HG03135 (cell line): ENCODE data around the gene UBA52.
"Not testable (repeated sequence)": the region's sequence is repeated elsewhere in the genome, so short reads cannot be mapped to it uniquely, and the experiment has no call there.

Experiments
- ATAC-seq: cut with Tn5 transposase; IDR thresholded peaks from one replicate; pipeline ENCODE4 v1.9.1; 2021; ENCODE audit warnings: mild to moderate bottlenecking, moderate library complexity; ENCODE audit not compliant: unreplicated experiment

UBA52 gene

DNA sequence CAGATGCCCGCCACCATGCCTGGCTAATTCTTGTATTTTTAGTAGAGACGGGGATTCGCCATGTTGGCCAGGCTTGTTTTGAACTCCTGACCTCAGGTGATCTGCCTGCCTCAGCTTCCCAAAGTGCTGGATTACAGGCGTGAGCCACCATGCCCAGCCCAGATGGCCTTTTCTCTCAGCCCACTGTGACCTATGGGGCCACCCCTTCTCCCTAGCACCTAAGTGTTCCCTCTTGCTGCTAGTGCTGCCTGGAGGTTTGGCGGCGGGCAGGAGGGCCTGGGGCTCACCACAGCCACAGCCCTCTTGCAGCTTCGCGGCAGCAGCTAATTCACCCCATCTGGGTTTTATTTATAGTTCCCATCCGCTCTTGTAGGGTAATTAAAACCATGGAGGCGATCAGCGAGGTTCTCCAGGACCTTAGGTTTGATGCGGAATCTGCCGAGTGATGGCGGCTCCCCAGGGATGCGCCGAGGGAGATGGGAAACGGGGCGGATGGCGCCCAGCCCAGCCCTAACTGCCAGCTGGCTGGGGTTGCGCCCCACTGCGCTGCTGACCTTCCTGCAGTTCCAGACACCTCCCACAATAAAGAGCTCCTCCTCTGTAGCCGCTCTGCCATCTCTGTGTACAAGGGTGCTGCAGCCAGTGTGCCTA, 20.2 kb downstream of the UBA52 start:
- no peak for ATAC-seq

DNA sequence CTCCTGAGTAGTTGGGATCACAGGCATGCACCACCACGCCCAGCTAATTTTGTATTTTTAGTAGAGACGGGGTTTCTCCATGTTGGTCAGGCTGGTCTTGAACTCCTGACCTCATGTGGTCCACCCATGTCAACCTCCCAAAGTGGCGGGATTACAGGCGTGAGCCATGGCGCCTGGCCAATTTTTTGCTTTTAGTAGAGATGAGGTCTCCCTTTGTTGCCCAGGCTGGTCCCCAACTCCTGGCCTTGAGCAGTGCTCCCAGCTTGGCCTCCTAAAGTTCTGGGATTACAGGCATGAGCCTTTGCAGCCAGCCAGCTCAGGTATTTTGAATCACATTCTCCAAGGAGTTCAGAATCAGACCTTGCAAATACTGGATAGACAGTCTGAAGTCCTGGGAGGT, 21.1 kb downstream of the UBA52 start:
- ATAC-seq, result not testable (repeated sequence)

DNA sequence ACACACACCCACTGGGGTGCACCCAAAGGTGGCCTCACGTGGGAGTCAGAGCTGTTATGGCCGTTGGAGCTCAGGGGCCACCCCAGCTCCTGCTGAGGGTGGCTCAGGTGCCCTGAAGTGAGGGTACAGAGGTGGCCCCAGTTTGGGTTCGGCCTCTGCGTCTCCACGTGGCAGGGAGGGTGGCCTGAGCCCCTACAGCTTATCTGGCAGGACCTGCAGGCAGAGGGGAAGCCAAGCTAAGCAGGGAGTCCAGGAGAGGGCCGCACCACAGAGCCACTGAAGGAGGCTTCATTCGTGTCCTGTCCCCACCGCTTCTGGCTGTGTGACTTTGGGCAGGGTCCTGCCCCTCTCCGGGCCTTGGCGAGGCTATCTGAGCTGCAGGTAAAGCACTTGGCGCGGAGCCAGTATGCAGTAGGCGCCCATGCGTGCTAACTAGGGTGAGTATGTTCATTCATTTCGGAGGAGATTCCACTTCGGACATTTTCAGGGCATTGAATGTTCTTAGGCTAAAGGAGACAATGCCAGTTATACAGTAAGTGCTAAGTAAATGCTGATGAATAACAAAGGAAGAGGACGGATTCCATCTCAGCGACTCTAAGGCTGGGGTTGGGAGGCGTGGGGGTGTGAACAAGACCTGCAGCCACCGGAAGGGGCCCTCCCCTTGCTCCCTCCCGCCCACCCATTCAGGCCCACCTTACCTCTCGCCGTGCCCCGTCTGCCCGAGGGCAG, 21.9 kb downstream of the UBA52 start:
- ATAC-seq, result no peak

DNA sequence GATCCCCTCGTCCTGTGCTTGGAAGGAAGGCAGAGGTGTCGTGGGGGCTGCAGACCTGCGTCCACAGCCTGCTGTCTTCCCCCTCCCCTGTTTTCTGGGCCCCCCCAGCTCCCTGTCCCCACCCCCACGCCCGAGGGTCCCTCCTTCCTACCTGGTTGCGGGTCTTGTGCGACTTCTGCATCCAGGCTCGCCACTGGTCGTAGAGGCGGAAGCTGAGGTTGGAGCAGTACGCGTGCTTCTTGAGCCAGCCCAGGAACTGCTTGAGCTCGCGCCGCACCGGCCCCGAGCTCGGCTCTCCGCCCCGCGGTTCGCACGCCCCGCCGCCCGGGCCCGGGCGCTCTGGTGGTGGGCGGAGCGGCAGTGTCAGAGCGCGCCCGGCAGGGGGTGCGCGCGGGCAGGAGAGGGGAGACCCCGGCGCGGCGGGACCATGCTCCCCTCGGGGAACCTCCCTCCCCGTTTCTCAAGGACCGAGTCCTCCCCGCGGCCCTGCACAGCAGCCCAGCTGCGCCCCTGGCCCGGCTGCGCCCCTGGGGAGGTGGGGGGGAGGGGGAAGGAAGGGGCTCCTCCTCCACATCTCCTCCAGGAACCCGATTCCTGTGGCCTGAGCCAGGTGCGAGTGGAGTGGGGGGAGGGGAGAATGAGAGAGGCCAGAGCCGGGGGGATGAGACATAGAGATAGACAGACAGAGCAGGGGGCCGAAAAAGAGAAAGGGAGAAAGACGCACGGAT, 22.6 kb downstream of the UBA52 start:
- no peak for ATAC-seq

DNA sequence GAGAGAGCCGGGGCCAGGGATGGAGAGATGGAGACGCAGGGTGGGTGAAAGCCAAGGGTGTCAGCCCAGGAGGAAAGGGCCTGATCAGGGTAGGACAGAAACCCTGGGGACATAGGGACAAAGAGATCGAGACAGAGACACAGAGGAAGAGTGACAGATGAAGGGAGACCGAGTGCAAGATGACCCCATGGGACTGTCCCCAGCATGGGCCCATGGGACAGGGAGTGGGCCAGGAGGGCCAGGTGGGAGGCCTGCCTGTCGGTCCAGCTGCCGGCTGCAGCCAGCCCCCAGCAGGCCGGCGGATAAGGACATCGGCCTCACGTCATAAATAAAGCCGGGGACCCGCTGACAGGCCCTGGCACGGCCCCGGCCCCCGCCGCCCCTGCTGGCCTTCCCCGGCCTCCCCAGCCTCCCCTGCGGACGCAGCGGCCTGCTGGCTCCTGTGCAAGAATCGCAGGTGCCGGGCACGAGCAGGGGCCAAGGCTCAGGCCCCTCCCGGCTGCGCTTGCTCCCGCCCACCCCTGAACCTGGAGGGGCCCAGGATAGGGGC, 23.2 kb downstream of the UBA52 start:
- ATAC-seq, result no peak

DNA sequence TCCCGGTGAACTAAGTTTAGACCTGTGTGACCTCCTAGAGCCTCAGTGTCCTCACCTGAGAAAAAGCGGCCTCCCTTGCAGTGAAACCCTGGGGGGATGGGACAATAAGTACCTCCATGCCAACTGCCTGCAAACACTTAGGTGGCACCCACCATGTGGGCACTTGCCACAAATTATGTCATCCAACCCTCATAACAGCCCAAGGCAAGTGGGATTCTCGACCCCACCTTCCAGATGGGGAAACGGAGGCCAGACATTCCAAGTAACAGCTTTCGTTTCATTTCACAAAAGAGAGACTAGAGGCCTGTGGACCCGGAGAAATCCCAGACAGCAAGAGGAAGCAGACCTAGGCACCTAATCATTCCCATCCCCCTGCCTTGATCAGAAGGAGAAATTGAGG, 23.8 kb downstream of the UBA52 start:
- no peak for ATAC-seq

DNA sequence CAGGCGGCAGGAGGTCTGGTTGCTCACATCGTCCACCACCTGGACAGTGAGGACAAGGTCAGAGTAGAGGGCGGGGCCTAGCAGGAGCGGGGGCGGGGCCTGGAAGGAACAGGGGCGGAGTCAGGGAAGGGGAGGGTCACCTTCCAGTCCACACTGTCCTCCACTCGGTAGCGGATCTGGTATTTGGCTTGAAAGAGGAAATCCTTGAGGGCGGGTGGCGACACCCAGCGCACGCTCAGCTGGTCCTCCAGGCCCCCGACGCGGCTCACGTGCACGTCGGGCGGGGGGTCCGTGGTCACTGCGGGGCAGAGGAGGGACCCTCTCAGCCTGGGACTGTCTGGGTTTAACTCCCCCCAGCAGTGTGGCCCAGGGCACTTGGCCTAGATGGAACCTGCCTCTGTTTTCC, 25.1 kb downstream of the UBA52 start:
- ATAC-seq, result no peak

DNA sequence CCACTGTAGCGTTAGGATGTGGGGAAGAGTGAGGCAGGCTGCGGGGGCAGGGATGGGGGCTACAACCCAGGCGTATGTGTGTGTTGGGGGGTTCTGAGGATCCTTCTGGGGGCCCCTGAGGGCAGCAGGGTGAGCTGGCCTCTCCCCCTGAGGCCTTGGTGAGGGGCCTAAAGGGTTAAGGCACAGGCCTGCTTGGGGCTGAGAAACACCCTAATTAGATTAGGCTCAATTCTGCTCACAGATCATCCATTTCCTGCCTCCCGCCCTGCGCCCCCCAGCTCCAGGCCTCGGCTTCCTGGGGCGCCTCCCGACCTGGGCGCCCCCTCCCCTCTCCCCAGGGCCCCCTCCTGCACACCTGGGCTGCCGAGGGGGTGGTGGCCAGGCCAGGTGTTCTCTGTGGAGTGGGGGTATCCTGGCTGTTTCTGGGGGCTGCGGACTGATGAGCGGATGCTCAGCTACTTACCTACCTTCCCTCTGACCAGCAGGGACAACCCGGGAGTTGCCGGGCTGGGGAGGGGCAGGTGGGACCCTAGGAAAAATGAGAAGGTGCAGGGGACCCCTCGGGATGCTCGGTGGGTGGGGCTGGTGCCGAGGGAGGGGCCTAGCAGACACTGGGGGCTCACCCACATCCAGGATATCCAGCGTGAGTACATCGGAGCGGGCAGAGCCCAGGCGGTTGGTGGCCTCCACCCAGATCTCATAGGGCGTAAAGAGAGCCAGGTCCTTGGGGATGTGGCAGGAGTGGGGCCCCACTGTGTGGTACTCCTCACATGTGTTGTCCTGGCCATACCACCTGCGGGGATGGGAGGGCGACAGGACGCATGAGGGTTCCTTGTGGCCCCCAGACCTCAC, 26.4 kb downstream of the UBA52 start:
- ATAC-seq, result no peak

DNA sequence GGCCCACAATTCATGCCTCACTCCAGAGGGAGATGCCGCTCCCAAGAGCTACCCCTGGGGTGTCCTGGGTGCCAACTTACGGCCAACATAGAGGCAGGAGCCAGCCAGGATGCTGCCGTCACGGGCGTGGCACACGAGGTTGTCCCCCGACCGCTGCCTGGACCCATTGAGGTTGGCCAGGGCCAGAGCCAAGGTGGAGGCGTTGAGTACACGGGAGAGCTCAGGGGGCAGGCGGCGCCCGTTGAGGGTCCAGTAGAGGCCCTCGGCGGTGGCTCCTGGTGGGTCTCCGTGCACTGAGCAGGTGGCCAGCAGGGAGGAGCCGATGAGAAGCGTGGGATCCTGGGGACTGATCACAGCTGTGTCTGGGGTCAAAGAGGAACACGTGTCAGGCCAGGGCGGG, 27.8 kb downstream of the UBA52 start:
- ATAC-seq, result no peak

DNA sequence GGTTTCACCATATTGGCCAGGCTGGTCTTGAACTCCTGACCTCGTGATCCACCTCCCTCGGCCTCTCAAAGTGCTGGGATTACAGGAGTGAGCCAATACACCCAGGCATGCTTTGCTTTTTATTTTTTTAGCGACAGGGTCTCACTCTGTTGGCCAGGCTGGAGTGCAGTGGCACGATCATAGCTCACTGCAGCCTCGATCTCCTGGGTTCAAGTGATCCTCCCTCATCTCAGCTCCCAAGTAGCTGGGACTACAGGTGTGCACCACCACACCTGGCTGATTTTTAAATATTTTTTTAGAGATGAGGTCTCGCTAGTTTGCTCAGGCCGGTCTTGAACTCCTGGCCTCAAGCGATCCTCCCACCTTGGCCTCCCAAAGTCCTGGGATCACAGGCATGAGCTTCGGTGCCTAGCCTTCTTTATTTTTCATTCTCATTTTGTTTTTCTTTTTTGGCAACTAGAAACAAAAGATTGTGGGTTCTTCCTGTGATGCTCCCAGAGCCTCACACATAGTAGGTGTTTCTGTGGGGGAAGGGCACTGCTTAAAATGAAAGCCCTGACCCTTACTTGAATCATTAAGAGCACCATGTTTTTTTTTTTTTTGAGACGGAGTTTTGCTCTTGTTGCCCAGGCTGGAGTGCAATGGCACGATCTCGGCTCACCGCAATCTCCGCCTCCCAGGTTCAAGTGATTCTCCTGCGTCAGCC, 29.2 kb downstream of the UBA52 start:
- ATAC-seq, result not testable (repeated sequence)

DNA sequence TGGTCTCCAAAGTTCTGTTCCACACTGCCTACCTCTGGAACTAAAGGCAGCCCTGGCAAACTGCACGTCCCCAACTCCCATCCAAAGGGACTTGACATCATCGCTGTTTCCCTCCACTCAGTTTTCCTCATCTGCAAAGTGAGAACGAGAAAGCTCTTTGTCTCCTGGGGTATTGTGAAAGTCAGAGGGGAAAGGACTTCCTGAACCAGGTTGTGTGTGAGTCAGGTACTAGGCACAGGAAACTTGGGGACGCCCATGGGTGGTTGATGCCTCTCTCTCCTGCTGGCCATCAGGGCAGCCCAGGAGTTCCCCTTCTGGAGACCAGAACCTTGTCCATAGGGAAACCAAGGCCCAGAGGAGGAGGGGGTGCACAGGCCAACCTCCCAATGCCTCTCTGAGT, 30.2 kb downstream of the UBA52 start:
- ATAC-seq, result no peak

DNA sequence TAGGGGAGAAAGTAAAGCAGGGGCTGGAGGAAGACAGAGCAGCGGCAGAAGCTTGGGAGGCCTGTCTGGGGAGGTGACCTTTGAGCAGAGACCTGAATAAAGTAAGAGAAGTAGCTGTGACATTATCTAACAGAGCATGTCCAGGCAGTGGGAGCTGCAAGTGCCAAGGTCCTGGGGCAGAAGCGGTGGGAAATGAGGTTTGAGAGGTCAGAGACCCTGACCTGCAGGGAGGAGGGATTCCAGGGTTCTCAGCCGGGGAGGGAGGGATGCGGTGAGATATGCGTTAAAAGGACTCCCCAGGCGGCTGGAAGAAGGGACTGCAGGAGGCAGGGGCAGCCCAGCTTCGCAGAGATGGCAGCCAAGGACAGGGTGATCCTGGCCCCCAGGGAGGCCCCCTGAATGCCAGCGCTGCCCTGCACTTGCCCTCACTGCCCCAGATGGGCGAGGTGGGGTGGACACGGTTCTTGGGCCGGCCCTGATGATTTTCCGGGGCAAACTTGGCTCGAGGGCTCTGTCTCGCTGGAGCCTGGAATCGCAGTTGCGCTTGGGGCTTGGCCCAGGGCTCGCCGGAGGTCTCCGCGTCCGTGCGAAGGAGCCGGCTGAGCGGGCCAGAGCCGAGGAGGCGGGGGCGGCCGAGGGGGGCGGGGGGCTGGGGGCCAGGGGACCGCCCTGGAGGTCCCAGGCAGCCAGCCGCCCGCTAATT, 31.7 kb downstream of the UBA52 start:
- no peak for ATAC-seq

DNA sequence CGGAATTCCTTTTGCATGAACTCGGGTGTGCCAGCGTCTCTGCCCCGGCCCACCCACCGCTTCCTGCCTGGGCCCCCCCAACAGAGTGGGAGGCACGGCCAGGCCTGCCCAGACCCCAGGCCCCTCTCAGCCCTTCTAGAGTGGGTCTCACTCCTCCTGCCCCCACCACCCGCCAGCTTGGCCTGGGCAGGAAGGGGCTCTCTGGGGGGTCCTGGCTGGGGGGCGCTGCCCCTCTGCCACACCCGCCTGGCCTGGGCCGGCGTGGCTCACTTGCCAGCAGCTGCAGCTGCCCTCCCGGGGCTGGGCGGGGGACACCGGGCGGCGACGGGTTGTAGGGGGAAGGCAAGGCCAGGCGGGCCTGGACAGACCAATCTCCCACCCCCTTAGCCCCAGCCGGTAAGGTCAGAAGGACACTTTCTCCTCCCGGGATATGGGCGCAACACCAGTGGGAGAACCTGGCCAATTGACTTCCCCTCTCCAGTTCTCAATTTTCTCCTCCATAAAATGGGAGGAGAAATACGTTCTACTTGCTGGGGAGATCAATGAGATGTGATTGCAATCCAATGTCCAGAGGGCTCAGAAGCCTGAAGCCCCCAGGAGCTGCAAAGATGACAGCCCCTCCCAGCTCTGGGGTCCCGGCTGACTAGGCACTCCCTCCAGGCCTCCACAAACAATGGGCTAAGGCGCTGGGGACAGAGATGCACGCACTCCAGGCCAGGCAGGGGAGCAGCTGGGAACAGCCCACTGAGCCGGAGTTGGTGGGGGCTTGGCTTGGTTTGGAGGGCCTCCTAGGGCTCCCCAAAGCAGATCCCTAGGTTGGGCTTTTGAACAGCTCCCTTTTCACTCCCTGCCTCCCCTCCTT, 32.5 kb downstream of the UBA52 start:
- ATAC-seq, result no peak

DNA sequence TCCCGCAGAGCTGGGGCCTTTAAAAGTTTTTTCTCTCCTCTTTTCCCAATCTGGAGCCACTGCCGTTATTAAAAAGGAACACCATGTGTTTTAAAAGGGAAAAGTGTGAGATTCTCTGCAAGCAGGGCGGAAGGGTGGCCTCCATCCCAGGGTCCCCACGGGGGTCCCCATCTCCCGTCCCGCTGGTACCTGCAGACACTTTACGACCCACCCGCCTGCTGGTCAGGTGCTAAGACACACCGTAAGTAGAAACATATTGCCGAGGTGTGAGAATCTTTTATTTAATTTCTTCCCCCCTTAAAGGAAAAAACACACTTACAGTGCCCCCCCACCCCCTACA, 33.1 kb downstream of the UBA52 start:
- ATAC-seq, result no peak

DNA sequence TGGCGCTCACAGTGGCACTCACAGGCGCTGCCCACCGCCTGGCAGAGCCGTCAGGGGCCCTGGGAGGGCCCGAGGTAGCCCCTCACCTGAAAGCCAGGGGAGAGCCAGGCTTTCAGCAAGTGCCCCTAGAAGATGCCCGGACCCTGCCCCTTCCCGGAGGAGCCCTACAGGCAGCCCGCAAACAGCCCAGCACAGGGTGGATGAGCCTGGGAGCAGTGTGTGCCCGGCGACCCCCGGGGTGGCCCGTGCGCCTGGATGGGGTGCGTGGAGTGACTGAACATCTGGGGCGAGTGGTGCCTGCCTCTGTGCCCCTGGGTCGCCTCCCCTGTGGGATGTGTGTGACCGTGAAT, 33.5 kb downstream of the UBA52 start:
- no peak for ATAC-seq

DNA sequence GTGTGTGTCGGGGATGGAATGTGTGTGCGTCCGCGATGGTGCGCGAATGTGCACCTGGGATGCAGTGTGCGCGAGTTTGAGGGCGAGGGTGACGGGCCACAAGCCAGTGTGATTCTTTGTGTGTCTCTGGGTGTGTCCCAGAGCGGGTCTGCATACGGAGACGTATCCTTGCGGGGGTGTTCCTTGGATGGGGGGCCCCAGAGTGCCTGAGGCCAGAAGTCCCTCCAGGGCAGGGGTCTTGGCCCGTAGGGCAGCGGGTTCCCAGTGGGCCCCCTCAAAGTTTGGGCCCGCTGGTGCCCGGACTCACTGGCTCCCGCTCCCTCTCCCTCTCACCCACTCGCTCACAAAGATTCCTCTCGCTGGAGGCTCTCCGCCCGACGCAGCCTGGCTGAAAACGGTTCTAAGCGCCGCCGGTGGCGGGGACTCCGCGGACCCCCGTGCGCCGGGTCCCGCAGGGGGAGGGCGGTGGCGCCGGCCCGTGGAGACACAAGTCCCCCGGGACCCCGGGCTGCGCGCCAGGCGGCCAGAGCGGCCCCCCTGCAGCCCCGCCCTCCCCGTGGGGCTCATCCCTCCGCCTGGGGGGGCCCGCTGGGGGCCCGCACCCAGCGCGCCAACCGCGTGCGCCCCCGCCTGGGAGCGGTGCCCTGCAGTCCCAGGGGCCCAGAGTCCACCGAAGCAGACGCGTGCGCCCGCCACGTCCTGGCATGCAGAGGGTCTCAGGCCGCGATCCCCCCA, 34.1 kb downstream of the UBA52 start:
- no peak for ATAC-seq

DNA sequence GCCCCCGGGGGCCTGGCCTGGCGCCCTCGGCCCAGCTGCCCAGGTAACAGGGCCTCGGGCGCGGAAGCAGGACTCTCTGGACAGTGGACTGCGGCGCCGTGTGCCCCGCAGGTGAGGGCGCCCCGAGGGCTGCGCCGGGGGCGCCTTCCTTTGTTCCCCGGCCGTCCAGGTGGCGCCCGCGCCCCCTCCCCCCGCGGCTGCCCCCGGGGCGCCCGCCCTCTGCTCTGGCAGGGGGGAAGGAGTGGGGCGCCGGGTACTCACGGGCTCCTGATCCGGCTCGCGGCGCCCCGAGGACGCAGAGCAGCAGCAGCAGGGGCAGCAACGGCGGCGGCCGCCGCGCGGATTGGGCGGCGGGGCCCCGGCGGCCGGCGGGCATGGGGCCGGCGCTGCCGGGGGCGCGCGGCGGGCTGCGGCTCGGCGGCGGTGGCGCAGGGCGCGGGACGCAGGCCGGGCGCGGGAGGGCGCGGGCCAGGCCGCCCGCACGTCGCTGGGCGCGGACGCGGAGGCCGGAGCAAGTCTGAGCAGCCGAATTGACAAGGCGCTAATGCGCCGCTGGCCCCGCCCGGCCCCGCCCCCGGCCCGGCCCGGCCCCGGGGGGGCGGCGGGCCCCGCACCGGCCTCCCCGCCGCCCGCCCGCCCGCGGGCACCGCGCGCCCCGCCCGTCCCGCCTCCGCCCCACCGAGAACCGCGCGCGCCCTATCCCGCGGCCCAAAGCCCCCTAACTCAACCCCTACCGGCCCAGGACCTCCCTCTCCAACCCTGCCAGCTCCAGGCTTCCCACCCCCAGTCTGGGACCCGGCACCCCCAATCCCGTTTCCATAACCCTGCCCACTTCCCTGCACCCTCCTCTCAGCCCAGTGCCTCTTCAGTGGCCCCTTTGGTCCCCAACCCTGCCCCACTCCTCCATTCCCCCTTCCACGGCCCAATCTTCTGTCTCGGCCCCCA, 34.9 kb downstream of the UBA52 start, which contains the start of gene CRLF1:
Gene CRLF1, minus strand, starts transcription at position 519 of the 945 bp plus-strand sequence. Its CDS starts 143 bp downstream, at position 376.
- ATAC-seq, result no peak
